SK-N-SH treated with all-trans-retinoic acid at 6 μM for 48 hours (cell line): Measurements from ENCODE around the gene ARPC1A.

Experiments used
- OSR1 ChIP-seq: fragments of 250-450 bp; sonication (Bioruptor Pico); IDR thresholded peaks from 2 replicates; pipeline ENCODE4 v1.8.0; 2022; ENCODE audit warnings: moderate library complexity, mild to moderate bottlenecking, inconsistent platforms
- PATZ1 ChIP-seq: fragments of 250-450 bp; sonication (Bioruptor Pico); IDR thresholded peaks from 2 replicates; pipeline ENCODE4 v1.8.0; 2020; ENCODE audit warnings: mild to moderate bottlenecking, moderate library complexity, borderline replicate concordance
- RARB ChIP-seq: fragments of 250-450 bp; sonication (Bioruptor Pico); IDR thresholded peaks from 2 replicates; pipeline ENCODE4 v1.8.0; 2021; ENCODE audit warnings: mild to moderate bottlenecking, moderate library complexity
- TOX ChIP-seq: fragments of 250-450 bp; sonication (Bioruptor Pico); IDR thresholded peaks from 2 replicates; pipeline ENCODE4 v1.8.0; 2021; ENCODE audit warnings: mild to moderate bottlenecking, moderate library complexity, borderline replicate concordance
- ZC3H10 ChIP-seq: fragments of 250-450 bp; sonication (Bioruptor Pico); IDR thresholded peaks from 2 replicates; pipeline ENCODE4 v1.5.1; 2021; ENCODE audit warnings: mild to moderate bottlenecking, moderate library complexity

GRCh38 chr7:99278180-99278579, 47.5 kb upstream of the ARPC1A start:
- TF ChIP-seq TOX (no peak), ZC3H10 (CRISPR knock-in tag) (no peak), PATZ1 (CRISPR knock-in tag) (no peak), OSR1 (CRISPR knock-in tag) (no peak), RARB (CRISPR knock-in tag) (no peak)
